Measurements from ENCODE around the gene TLDC2. TPM values are rescaled to one million over a fixed set of nuclear protein-coding genes. Genes with fewer than 3 reads are reported as not detected.

TLDC2 gene
- total RNA-seq, 1 donor: not detected

DNA sequence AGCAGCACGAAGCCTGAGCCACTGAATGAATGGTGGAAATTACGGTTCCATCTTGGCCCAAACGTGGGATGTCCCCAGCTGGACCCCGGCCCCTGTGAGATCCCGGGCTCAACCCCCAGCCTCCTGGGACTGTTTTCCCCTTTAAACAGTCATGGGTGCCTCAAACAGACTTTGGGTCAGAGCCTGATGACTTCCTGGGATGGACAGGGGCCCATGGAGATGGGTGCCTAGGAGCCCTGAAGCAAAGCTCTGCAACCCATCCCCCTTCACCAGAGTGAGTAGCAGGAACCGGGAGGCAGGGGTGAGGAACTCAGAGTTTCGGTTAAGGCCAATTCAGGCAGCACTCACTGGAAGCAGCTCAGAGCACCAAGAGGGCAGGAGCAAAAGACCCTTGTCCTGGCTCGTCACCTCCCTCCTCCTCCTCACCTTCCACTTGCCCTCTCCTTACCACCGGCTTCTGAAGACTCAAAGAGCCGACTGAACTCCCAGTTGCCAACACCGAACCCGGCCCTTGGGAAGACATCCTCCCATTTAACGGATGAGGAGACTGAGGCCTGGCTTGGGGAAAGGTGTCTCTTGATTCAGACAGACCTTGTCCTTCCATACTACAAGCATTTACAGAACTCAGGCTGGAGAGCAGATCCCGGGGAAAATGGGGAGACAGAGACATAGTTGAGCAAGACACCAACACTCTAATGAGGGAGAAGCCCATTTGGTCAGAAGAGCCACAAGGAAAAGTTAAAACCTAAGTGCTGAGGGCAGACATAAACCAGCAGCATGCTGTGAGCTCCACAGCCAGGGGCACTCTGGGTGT, 14.9 kb upstream of the TLDC2 start:
- Histone ChIP-seq H3K4me2 (ENCODE audit: insufficient read depth, low read length) (peak overlapping the region; percentile 91), H2AFZ (ENCODE audit: low read length) (peak overlapping the region; percentile 74), H3K27me3 (ENCODE audit: insufficient read depth, low read length) (no peaks in the 10 kb centered on the region), H3K27ac (ENCODE audit: low read depth, low read length) (peak overlapping the region; percentile 85), H3K9me3 (ENCODE audit: low read depth, low read length) (no peaks in the 10 kb centered on the region), H3K36me3 (ENCODE audit: insufficient read depth, low read length) (peaks cover 11% of the 10 kb centered on the region), H4K20me1 (ENCODE audit: insufficient read depth, low read length) (peaks cover 54% of the 10 kb centered on the region), H3K4me1 (ENCODE audit: insufficient read depth, low read length) (peaks cover 57% of the 10 kb centered on the region), H3K79me2 (ENCODE audit: insufficient read depth, low read length) (peaks cover 70% of the 10 kb centered on the region), H3K4me3 (ENCODE audit: insufficient read depth, low read length) (peak overlapping the region; percentile 80)
- TF ChIP-seq, protein P1, sequence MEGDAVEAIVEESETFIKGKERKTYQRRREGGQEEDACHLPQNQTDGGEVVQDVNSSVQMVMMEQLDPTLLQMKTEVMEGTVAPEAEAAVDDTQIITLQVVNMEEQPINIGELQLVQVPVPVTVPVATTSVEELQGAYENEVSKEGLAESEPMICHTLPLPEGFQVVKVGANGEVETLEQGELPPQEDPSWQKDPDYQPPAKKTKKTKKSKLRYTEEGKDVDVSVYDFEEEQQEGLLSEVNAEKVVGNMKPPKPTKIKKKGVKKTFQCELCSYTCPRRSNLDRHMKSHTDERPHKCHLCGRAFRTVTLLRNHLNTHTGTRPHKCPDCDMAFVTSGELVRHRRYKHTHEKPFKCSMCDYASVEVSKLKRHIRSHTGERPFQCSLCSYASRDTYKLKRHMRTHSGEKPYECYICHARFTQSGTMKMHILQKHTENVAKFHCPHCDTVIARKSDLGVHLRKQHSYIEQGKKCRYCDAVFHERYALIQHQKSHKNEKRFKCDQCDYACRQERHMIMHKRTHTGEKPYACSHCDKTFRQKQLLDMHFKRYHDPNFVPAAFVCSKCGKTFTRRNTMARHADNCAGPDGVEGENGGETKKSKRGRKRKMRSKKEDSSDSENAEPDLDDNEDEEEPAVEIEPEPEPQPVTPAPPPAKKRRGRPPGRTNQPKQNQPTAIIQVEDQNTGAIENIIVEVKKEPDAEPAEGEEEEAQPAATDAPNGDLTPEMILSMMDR (IDR thresholded peaks at IDR 0.05; ENCODE audit: extremely low read depth, low read depth, low read length): no peak
- DNase-seq (ENCODE audit: insufficient read length, low spot score, missing footprints): peak; percentile 77

DNA sequence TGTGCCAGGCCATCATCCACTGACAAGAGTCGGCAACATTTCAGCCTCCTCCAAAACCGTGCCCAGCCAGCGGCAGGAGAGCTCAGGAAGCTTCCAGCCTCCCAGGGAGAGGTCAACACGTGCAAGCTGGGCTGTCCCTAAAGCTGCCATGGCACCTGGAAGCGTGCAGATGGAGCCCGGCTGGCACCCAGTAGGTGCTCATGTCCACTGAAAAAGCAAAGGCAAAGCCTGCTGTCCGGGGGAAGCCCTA, 14.4 kb upstream of the TLDC2 start:
- peak overlapping the region; percentile 80 for H3K4me3 ChIP-seq (ENCODE audit: insufficient read depth, low read length)
- peaks cover 11% of the 10 kb centered on the region for H3K36me3 ChIP-seq (ENCODE audit: insufficient read depth, low read length)
- H2AFZ ChIP-seq (ENCODE audit: low read length): peak overlapping the region; percentile 74
- TF ChIP-seq, protein P1 (IDR thresholded peaks at IDR 0.05; ENCODE audit: extremely low read depth, low read depth, low read length): no peak
- DNase-seq (ENCODE audit: insufficient read length, low spot score, missing footprints): no peak
- H3K4me1 ChIP-seq (ENCODE audit: insufficient read depth, low read length): peaks cover 52% of the 10 kb centered on the region
- H3K4me2 ChIP-seq (ENCODE audit: insufficient read depth, low read length): peak overlapping the region; percentile 91
- H3K27me3 ChIP-seq (ENCODE audit: insufficient read depth, low read length): no peaks in the 10 kb centered on the region
- H3K79me2 ChIP-seq (ENCODE audit: insufficient read depth, low read length): peaks cover 65% of the 10 kb centered on the region
- peak overlapping the region; percentile 85 for H3K27ac ChIP-seq (ENCODE audit: low read depth, low read length)
- no peaks in the 10 kb centered on the region for H3K9me3 ChIP-seq (ENCODE audit: low read depth, low read length)
- H4K20me1 ChIP-seq (ENCODE audit: insufficient read depth, low read length): peaks cover 50% of the 10 kb centered on the region

DNA sequence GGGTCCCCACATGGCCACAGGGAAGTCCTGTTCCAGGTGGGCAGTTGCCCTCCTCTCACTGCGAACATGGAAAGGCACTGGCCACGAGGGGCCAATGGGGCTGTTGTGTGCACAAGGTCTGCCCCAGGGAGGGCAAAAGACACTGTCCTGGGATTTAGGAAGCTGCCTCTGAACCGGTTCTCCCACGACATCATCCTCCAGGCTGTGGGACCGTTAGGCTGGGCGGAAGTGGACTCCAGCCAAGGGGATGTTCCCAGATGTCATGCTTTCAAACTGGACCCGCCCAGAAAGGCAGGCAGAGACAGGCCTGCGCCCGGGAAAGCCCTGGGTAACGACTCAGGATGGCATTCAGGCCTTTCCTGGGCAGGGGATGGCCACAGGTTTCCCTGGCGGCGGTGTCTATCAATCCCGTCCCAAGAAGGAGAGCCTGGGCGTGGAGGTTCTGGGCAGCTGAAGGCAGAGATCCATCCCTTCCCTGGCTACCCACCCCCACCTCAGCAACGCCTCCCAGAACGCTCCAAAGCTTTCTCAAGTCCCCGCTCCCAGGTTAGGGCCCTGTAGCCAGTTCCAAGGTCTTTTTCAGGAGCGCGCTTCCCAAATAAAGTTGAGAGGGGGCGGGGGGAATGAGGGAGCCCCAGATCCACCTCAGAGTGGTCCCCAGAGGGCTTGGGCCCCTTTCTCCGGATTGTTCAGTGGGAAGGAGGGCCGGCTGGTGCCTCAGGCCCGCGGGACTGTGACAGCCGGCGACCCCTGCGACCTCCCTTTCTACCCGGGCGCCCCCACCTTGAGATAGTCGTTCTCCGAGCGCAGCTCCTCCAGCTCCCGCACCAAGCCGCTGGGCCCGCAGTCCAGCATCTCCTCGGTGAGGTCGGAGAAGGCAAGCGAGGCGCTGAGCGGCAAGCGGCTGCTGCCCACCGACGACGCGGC, 13.8 kb upstream of the TLDC2 start:
- Histone ChIP-seq H3K27me3 (ENCODE audit: insufficient read depth, low read length) (no peaks in the 10 kb centered on the region), H3K4me2 (ENCODE audit: insufficient read depth, low read length) (peak overlapping the region; percentile 91), H4K20me1 (ENCODE audit: insufficient read depth, low read length) (peaks cover 44% of the 10 kb centered on the region), H3K9me3 (ENCODE audit: low read depth, low read length) (no peaks in the 10 kb centered on the region), H2AFZ (ENCODE audit: low read length) (peak overlapping the region; percentile 74), H3K36me3 (ENCODE audit: insufficient read depth, low read length) (peaks cover 11% of the 10 kb centered on the region), H3K79me2 (ENCODE audit: insufficient read depth, low read length) (peaks cover 59% of the 10 kb centered on the region), H3K27ac (ENCODE audit: low read depth, low read length) (peak overlapping the region; percentile 85), H3K4me3 (ENCODE audit: insufficient read depth, low read length) (peak overlapping the region; percentile 80), H3K4me1 (ENCODE audit: insufficient read depth, low read length) (peaks cover 52% of the 10 kb centered on the region)
- DNase-seq (ENCODE audit: insufficient read length, low spot score, missing footprints): peak; percentile 99
- TF ChIP-seq, protein P1 (IDR thresholded peaks at IDR 0.05; ENCODE audit: extremely low read depth, low read depth, low read length): no peak

Measured in osteoblast (primary cell).